ENCODE data around the gene DYNC1H1.

DNA sequence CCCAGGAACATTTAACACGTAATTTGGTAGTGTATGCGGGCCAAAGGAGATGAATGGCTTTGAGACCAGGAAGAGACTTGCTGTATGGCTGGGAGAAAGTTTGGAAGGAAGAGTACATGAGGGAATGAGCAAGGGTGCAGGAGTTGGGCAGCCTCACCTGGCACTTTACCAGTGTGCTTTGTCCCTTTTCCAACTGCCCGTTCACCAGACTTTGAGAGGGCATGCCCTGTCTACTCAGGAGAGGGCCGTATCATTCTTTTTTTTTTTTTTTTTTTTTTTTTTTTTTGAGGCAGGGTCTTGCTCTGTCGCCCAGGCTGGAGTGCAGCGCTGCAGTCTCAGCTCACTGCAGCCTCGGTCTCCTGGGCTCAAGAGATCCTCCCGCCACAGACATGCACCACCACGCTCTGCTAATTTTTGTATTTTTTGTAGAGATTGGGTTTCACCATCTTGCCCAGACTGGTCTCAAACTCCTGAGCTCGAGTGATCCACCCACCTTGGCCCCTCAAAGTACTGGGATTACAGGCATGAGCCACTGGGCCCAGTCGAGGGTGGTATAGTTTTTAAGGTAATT, 6.5 kb downstream of the DYNC1H1 start:
- TF ChIP-seq, protein P1, sequence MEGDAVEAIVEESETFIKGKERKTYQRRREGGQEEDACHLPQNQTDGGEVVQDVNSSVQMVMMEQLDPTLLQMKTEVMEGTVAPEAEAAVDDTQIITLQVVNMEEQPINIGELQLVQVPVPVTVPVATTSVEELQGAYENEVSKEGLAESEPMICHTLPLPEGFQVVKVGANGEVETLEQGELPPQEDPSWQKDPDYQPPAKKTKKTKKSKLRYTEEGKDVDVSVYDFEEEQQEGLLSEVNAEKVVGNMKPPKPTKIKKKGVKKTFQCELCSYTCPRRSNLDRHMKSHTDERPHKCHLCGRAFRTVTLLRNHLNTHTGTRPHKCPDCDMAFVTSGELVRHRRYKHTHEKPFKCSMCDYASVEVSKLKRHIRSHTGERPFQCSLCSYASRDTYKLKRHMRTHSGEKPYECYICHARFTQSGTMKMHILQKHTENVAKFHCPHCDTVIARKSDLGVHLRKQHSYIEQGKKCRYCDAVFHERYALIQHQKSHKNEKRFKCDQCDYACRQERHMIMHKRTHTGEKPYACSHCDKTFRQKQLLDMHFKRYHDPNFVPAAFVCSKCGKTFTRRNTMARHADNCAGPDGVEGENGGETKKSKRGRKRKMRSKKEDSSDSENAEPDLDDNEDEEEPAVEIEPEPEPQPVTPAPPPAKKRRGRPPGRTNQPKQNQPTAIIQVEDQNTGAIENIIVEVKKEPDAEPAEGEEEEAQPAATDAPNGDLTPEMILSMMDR (IDR thresholded peaks at IDR 0.05 in 2 of 3, conservative IDR thresholded peaks at IDR 0.05 in 1 of 3; ENCODE audit: borderline replicate concordance in 1 of 3, insufficient read depth in 1 of 3, low read depth in 2 of 3, low read length in 2 of 3) = no peak
- TF ChIP-seq POLR2A (IDR thresholded peaks at IDR 0.05; ENCODE audit: borderline replicate concordance, extremely low read depth, insufficient read depth, insufficient read length) (no peak), SP1 (IDR thresholded peaks at IDR 0.05; ENCODE audit: low read depth) (no peak), EZH2 (IDR thresholded peaks at IDR 0.05) (no peak), RAD21 (IDR thresholded peaks at IDR 0.05; ENCODE audit: low read depth) (no peak), YY1 (IDR thresholded peaks at IDR 0.05; ENCODE audit: extremely low read depth, insufficient replicate concordance, low read depth, low read length) (no peak), POLR2AphosphoS5 (IDR thresholded peaks at IDR 0.05; ENCODE audit: low read depth, low read length) (no peak), SIN3A (IDR thresholded peaks at IDR 0.05; ENCODE audit: low read depth) (no peak), FOSL1 (IDR thresholded peaks at IDR 0.05; ENCODE audit: low read depth) (no peak)
- TF ChIP-seq, protein P2, sequence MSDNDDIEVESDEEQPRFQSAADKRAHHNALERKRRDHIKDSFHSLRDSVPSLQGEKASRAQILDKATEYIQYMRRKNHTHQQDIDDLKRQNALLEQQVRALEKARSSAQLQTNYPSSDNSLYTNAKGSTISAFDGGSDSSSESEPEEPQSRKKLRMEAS (IDR thresholded peaks at IDR 0.05) = no peak
- TF ChIP-seq, protein P3, sequence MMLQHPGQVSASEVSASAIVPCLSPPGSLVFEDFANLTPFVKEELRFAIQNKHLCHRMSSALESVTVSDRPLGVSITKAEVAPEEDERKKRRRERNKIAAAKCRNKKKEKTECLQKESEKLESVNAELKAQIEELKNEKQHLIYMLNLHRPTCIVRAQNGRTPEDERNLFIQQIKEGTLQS (IDR thresholded peaks at IDR 0.05) = no peak

Measured in HCT116 (cell line).